Fibroblast of mammary gland (primary cell): ENCODE measurements around the gene CD300LB.

Experiments
- DNase-seq: peaks from one replicate; pipeline ENCODE4 v3.0.0-alpha.2; 2010; ENCODE audit warnings: low read depth
- H3K4me3 ChIP-seq: 2 replicates; pipeline ENCODE4 v1.5.1; 2011; ENCODE audit warnings: low read depth, mild to moderate bottlenecking, low read length, moderate library complexity; ENCODE audit not compliant: control insufficient read depth
- CTCF ChIP-seq: conservative IDR thresholded peaks from 2 replicates; pipeline ENCODE4 v1.5.1; 2011; ENCODE audit warnings: low read depth, low read length, inconsistent platforms; ENCODE audit not compliant: control insufficient read depth, insufficient read depth

CD300LB gene

GRCh38 chr17:74475189-74475588, 56.1 kb downstream of the CD300LB start:
- DNase-seq, result no peak
- no peak overlapping the region for H3K4me3 ChIP-seq
- TF ChIP-seq CTCF, result no peak

GRCh38 chr17:74474043-74474792, 57.1 kb downstream of the CD300LB start:
- TF ChIP-seq CTCF, result no peak
- no peak overlapping the region for H3K4me3 ChIP-seq

GRCh38 chr17:74473294-74473693, 58.0 kb downstream of the CD300LB start:
- DNase-seq, result no peak
- H3K4me3 ChIP-seq, result no peak overlapping the region
- no peak for TF ChIP-seq CTCF

More at GRCh38 chr17:74474043-74474792, 57.1 kb downstream of the CD300LB start:
- no peak for DNase-seq

- TF ChIP-seq CTCF, result no peak
- DNase-seq, result no peak
- no peak overlapping the region for H3K4me3 ChIP-seq
Measured at GRCh38 chr17:74472890-74473289, 58.4 kb downstream of the CD300LB start.

- no peak for TF ChIP-seq CTCF
- no peak overlapping the region for H3K4me3 ChIP-seq
Measured at GRCh38 chr17:74471341-74471740, 59.9 kb downstream of the CD300LB start.

More at GRCh38 chr17:74471341-74471740, 59.9 kb downstream of the CD300LB start:
- DNase-seq, result no peak
